GM12878 (cell line): ENCODE data around the gene CBFA2T3.

ENCODE experiments used
- CEBPB ChIP-seq, 2 experiments: fragments of 150-350 bp in 1 of 2; IDR thresholded peaks; 2 replicates each; pipeline ENCODE4 v1.6.1; 2012 to 2014; ENCODE audit warnings: low read depth in 2 of 2, low read length in 2 of 2, borderline replicate concordance in 1 of 2, inconsistent platforms in 1 of 2
- FOS ChIP-seq: IDR thresholded peaks from 3 replicates; pipeline ENCODE4 v1.6.1; 2011; ENCODE audit warnings: borderline replicate concordance; ENCODE audit not compliant: insufficient read length; ENCODE audit errors: extremely low read depth
- MEF2A ChIP-seq: IDR thresholded peaks from 2 replicates; pipeline ENCODE4 v1.6.1; 2011; ENCODE audit warnings: low read depth, mild to moderate bottlenecking, low read length, moderate library complexity; ENCODE audit not compliant: insufficient read depth
- REST ChIP-seq: IDR thresholded peaks from 2 replicates; pipeline ENCODE4 v1.6.1; 2012; ENCODE audit warnings: mild to moderate bottlenecking, low read depth, low read length
- ZBTB4 ChIP-seq: fragments of 450-650 bp; formaldehyde crosslinking; IDR thresholded peaks from 2 replicates; pipeline ENCODE4 v1.4.0; 2022; ENCODE audit warnings: mild to moderate bottlenecking, moderate library complexity

- TF ChIP-seq REST, result no peak
- no peak for TF ChIP-seq MEF2A
- TF ChIP-seq ZBTB4 (CRISPR knock-in tag), result no peak
- TF ChIP-seq FOS, result no peak
- no peak for TF ChIP-seq CEBPB (IDR thresholded peaks at IDR 0.05; ENCODE audit: borderline replicate concordance in 1 of 2, low read depth in 2 of 2, low read length in 2 of 2)
These were observed 19.6 kb downstream of the CBFA2T3 start for GRCh38 chr16:88957433-88957767.
